Activated effector memory CD4-positive, alpha-beta T cell treated with anti-CD3 and anti-CD28 coated beads, Interleukin-2, amount 50 U/mL, for 16 hours (primary cell): ENCODE data around the gene COL25A1.
"Not testable (repeated sequence)": the region's sequence is repeated elsewhere in the genome, so short reads cannot be mapped to it uniquely, and the experiment has no call there.

Source experiments
- DNase-seq: peaks from one replicate; pipeline ENCODE4 v3.0.0-alpha.2; 2020

Gene COL25A1

GRCh38 chr4:109118635-109119034 lies 183.8 kb downstream of the COL25A1 start:
- DNase-seq: no peak

DNA sequence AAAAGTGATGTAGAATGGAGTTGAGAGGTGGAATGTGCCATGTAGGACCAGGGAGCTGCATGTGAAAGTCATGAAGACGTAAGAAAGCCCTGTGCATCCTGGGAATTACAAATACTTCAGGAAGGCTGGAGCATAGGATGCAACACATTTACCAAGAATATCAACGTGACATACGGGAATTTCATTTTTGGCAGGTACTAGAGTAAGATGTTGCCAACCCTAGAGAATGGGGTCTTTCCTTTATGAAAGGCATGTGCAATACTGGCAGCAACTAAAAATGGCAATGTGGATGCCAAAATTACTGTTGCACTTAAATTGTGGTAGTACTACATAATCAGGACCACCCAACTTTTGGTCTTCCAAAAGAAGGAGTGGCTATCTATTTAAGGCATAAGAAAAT lies 188.0 kb downstream of the COL25A1 start:
- no peak for DNase-seq

GRCh38 chr4:109113521-109113920 lies 188.9 kb downstream of the COL25A1 start:
- DNase-seq: no peak

DNA sequence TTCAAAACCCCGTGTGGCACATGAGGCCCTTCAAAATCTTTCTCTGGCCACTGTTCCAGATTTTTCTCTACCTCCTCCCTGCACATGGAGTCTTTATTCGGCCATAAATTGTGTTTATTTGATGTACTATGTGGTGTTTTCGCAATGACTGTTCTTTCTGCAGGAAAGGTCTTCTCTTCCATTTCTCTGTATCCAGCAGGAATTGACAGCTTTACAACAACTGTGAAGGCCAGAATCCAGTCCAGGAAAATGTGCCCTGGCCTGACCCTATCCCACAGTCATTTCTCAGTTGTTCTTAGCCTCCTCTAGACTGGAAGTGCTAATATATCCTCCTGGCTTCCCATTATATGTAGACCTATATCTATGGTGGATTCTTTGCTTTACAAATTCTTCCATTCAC lies 191.4 kb downstream of the COL25A1 start:
- no peak for DNase-seq

- DNase-seq: not testable (repeated sequence)
Observed at GRCh38 chr4:109108215-109108614, 194.2 kb downstream of the COL25A1 start.

- DNase-seq: no peak
Observed at GRCh38 chr4:109094056-109094455, 208.4 kb downstream of the COL25A1 start.

- no peak for DNase-seq
Observed at GRCh38 chr4:109091727-109092409, 210.6 kb downstream of the COL25A1 start.

- DNase-seq: no peak
Observed at GRCh38 chr4:109083911-109084310, 218.5 kb downstream of the COL25A1 start.

DNA sequence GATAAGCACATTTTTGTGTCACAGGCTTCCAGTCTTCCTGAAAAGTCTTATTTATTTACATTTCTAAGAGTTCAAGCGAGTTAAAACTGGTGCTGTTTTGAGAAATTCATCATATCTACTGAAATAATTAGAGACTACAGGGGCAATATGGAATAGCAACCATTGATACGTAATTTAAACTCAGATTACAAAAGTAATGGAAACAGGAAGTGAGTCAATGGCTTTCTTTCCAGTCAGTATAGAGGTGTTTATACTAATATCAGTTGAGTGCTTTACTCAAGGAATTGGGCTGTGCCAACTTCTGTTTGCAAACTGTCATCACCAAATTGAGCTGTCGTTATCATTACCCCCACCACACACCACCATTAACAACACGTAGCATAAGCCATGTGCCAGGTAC lies 222.7 kb downstream of the COL25A1 start:
- no peak for DNase-seq

- no peak for DNase-seq
Observed at GRCh38 chr4:109079201-109079600, 223.3 kb downstream of the COL25A1 start.

GRCh38 chr4:109078724-109079123 lies 223.7 kb downstream of the COL25A1 start:
- DNase-seq: no peak

DNA sequence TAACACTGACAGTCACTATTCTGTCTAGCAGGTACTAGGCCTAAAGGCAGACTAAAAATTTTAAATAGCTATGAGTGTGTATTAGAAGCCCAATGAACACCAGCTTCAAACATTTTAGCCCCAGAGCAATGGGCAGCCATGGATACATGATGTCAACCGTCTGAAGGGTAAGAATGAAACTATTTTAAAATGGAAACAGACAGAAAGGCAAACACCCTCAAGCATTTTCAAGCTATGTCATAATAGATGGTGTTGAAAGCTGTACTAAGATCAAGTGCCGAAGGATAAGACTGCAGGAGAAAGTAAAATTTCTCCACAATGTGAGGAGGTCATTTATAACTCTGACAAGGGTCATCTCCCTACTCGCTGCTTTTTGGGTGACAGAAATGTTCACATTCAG lies 225.0 kb downstream of the COL25A1 start:
- DNase-seq: no peak

GRCh38 chr4:109076709-109077108 lies 225.7 kb downstream of the COL25A1 start:
- not testable (repeated sequence) for DNase-seq

DNA sequence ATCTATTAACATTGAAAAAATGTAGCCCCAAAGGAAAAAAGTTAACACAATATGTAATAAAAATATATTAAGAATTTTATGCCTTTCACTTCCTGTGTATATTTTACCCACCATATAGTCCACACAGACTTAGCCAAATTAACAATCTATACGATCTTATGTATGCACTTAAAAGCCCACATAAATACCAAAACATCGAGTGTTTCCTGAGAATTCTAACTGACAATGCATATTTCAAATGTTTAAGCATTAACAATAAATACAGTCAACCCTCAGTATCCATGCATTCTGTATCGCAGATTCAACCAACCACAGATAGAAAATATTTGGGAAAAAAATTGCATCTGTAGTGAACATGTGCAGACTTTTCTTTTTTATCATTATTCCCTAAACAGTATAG lies 226.8 kb downstream of the COL25A1 start:
- DNase-seq: no peak

GRCh38 chr4:109072595-109072994 lies 229.9 kb downstream of the COL25A1 start:
- no peak for DNase-seq

GRCh38 chr4:109070677-109071076 lies 231.8 kb downstream of the COL25A1 start:
- DNase-seq: not testable (repeated sequence)

DNA sequence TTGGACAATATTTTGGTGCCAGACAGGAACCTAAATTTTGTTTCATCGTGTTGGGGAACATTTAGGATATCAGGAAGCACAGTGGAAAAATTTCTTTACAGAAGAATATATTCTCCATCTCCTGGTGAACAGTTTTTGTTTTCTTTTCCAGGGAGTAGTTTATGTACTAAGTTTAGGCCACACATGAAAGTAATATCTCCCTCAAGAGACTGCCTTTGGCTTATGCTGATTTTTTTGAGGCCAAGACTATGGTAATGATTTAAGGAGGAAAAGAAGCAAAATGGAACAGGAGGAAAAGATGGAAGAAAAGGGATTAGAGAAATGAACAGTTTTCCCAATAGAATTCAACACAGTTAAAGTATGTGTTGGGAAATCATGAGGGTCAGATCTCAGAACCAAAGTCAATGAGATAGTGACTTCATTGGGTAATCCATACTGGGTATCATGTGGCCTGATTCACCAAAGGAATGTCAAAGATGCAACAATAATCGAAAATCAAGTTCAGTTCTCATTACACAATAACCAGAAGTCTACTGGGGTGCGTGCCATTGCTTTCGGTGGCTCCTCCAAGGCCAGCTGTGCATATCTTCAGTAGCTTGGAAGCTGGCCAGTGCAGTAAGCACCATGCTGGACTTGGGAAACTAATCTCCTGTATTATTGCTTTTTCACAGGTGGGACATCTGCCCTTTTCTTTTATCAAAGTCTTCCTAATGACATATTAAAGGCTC lies 234.8 kb downstream of the COL25A1 start:
- no peak for DNase-seq

- no peak for DNase-seq
Observed at GRCh38 chr4:109065006-109065405, 237.5 kb downstream of the COL25A1 start.

DNA sequence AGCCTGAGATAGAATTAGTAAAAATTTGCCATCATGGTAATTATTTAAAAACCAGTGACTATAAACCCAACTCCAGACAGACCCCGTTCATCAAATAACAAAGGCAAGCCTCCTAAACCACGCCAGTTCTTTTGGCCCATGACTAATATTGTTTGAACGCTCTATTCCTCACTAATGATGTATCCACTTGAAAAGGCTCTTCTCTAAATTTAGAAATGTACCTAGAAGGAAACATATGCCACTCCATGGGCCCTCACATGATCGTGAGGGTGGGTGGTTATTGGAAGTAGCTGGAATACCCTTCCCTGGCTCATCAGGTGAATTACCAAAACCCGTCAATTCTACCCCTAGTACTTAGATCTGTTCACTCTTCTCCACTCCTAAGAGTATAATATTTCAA lies 249.2 kb downstream of the COL25A1 start:
- no peak for DNase-seq

GRCh38 chr4:109052821-109053220 lies 249.6 kb downstream of the COL25A1 start:
- DNase-seq: no peak

- DNase-seq: no peak
Observed at GRCh38 chr4:109051054-109051453, 251.4 kb downstream of the COL25A1 start.

DNA sequence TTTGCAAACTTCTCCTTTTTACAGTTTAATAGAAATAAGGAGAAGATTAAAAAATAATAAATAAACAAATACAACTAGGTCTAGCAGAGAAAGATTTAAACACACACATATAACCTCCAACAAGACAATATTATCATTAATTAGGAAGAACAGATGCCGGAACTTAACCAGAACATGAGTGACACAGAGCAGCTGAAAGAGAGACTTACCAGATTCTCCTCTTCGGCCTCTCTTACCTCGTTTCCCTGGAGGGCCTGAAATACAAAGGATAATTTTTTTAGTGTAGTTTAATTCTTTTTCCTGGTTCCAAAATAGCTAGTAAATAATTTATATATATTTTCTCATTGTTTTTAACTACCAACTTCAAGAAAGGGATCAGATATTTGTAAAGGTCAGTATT lies 252.5 kb downstream of the COL25A1 start:
- DNase-seq: no peak

DNA sequence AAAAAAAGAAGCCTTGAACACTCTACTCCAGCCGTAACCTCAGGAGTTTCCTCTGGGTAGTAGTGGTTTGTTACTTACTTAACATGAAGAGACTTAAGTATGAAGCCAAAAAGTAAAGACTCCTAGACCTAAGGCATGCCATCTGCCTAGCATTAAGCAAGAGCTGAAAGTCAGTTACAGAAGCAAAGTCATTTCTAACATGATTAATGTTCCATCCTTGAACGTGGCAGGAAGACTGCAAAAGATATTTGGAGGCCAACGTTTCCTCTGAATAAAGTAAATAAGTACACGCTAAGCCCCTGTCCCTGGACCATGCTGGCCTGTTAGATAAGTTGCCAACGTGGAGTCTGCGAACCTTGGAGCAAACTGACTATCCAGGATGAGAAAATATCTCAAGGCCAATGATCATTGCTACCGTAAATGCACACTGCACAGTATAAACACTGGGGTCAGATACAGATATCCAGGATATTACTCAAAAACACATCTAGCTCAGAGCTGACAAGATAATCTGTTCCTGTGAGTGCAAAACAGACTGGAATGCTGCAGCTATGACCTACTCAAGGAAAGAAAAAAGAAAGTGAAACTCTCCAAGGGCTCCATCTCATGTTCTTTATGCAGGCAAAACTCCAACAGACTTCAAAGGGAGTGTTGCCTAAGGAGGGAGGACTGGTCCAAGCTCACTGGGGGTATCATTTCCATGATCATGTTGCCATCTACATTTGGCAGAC lies 255.8 kb downstream of the COL25A1 start:
- DNase-seq: no peak

DNA sequence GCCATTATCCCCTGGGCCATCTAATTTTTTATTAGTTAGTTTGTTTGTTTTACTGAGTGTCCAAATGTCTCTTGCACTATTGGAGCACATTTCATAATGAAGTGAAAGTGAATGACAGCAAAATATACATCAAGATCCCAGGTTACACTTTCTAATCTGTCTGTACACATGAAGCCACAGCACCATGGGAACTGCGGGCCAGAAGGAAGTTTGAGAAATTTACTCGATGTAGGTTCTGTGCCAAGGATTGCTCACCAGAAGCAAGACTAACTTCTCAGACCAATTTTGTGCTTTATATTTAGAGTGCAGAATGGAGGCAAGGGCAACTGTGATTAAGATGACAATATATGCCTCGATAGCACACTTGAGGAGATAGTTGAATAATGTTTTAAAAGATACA lies 258.0 kb downstream of the COL25A1 start:
- DNase-seq: no peak
